Anterior cingulate cortex (tissue), 58 donors: ENCODE measurements around the gene ZNF526.

Source experiments
- DNase-seq, 58 donors: peaks; one replicate each; lab custom pipeline; 2025; lab: John Stamatoyannopoulos, UW

The ZNF526 gene

DNA sequence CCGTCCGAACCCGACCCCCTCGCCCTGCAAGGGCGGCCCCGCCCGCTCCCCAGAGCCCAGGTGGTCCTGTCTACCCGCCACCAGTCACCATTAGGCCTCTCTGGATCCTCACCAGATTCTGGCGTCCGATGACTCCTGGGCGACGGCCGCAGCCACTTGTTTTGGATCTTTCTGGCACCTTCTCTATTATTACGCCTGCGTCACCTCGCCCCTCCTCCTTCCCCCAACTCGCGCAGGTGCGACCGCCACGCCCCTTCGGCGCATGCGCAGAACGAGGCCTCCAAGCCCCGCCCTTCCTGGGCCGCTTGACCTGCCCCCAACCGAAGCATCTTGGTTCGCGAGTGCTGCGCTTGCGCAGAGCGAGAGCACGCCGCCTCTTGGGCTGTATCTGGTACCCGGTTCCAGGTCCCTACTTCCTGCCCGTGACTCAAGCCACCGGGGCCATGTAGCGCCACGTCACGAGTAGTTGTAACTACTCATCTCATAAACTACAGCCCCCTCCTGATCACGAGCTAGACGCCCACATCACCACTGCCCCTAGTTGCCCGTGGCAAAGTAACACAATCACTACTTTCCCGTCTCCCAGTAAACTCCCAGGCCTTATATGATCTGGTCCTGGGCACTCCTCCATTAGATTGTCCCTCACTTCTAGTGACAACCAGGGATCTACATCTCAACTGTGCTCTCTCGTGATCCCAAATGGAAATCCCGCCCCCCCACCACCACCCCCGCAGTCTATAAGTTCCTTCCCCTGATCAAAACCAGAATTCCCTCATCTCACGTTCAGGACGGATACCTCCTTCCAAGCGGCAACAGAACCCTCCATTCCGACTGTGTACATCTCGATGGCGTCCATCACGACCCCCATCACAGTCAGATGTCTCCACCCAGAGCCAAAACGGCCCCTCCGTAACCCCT, 2.3 kb upstream of the ZNF526 start, which contains the start of gene DEDD2:
TSS of gene DEDD2 (minus strand) at position 158 of the 918 bp plus-strand sequence. CDS start 670 bp downstream, outside the sequence.
- peak; percentile 40 to 99 (median 94) for DNase-seq

DNA sequence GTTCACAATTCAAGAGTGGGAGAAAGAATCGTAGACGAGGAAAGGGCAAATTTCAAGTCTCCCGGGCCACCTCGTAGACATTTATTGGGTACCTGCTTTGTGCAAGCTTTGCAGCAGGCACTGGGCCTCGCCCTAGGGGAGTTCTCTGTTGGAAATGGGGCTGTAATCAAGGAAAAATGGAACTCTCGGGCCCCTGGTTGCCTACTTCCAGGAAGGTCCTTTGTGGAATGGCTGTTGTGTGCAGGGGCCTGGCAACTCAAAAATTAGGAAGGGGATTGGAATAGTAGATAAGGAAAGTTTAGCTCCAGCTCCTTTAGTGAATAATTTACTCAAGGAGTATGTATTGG, 612 bp downstream of the ZNF526 start:
- DNase-seq, result no peak

DNA sequence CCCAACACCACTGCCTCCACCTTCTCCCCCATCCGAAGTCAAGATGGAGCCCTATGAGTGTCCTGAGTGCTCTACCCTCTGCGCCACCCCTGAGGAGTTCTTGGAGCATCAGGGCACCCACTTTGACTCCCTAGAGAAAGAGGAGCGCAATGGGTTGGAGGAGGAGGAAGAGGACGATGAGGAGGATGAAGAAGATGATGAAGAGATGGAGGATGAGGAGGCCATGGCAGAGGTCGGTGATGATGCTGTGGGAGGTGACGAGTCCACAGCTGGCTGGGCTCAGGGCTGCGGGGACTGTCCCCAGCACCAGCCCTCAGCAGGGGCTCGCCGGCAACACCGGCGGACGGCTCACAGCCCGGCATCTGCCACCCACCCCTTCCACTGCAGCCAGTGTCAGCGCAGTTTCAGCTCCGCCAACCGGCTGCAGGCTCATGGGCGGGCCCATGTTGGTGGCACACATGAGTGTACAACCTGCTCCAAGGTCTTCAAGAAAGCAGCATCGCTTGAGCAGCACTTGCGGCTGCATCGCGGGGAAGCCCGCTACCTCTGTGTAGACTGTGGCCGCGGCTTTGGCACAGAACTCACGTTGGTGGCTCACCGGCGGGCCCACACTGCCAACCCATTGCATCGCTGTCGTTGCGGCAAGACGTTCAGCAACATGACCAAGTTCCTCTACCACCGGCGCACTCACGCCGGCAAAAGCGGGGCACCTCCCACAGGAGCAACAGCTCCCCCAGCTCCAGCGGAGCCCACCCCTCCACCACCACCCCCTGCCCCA, 5.0 kb downstream of the ZNF526 start:
- DNase-seq, result no peak

GRCh38 chr19:42225718-42226292, 5.7 kb downstream of the ZNF526 start:
- DNase-seq, result no peak

- DNase-seq, result no peak
These were observed 6.8 kb downstream of the ZNF526 start for GRCh38 chr19:42226886-42227285.

DNA sequence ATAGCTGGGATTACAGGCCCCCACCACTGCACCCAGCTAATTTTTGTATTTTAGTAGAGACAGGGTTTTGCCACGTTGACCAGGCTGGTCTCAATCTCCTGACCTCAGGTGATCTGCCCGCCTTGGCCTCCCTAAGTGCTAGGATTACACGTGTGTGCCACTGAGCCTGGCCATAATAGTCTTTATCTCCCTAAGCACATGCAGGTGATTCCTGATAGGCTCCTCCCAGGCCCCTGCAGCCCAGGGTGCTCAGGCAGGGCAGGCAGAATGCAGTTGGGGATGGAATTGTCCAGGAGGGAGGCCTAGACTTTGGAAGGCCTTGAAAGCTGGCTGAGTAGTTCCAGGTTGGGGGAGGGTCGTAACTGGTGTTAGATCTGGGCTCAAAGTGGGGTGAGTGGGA, 8.5 kb downstream of the ZNF526 start:
- no peak for DNase-seq

GRCh38 chr19:42229301-42229854, 9.3 kb downstream of the ZNF526 start:
- DNase-seq, result no peak

- no peak for DNase-seq
These were observed 9.8 kb downstream of the ZNF526 start for GRCh38 chr19:42229855-42230351.

- DNase-seq, result no peak
These were observed 10.5 kb downstream of the ZNF526 start for GRCh38 chr19:42230571-42230970.

- no peak for DNase-seq
These were observed 12.3 kb downstream of the ZNF526 start for GRCh38 chr19:42232435-42232834.

GRCh38 chr19:42233106-42233505, 13.0 kb downstream of the ZNF526 start:
- DNase-seq, result no peak

- DNase-seq, result no peak
These were observed 13.7 kb downstream of the ZNF526 start for GRCh38 chr19:42233678-42234292.

GRCh38 chr19:42234364-42234763, 14.3 kb downstream of the ZNF526 start:
- no peak for DNase-seq

- DNase-seq, result no peak
These were observed 15.1 kb downstream of the ZNF526 start for GRCh38 chr19:42235181-42235580.

DNA sequence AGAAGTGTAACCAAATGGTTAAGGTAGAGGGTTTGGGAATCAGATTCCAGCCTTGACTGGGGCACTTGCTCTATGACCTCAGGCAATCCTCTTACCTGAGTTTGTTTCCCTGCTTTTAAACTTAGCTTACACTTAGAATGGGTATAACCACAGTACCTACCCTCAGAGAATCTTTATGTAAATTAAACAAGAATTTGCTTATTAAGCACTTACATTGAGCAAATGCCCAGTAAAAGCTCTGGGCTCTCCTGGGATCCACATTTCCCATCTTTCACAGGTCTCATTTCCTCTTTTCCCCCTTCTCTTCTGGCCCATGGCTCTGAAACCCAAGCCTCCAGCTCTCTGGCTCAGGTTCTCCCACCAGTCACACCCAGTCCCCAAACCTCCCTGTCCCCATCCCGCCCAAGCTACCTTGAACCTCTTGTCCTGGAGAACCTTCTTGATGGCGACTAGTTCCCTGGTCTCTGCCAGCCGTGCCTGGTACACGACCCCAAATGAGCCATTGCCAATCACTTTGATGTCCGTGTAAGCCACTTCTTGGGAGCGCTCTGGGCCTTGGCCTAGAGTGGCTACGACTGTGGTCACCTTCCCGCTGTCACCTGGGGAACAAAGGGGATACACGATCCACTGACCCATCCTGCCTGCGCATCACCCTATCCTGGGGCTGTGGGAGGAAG, 19.6 kb downstream of the ZNF526 start:
- no peak for DNase-seq

GRCh38 chr19:42241279-42241678, 21.2 kb downstream of the ZNF526 start:
- DNase-seq, result no peak

DNA sequence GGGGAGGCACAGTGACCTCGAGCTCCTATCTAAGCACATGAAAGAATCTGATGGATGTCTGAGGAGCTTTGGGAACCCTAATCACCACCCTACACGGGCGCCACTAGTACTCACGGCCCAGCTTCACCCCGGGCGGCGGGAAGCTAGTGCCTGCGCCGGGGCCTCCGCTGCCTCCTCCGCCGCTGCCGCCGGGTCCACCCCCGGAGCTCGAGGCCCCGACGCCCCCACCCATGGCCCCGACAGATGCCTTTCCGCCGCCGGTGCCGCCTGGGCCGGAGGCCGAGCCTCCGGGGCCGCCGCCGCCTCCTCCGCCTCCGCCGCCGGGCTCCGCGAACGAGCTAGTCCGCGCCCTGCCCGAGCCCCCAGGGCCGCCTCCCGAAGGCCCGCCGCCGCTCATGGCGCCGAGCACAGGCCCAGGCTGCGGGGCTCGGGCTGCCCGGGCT, 22.0 kb downstream of the ZNF526 start:
- DNase-seq, result peak in 2 of 58 donors; percentile 46

- DNase-seq, result peak; percentile 93 to 100 (median 99)
These were observed 22.6 kb downstream of the ZNF526 start, which contains the start of gene GSK3A for GRCh38 chr19:42242512-42243409. GSK3A (minus strand) TSS chr19:42242602; CDS start chr19:42242465, 137 bp downstream.
